IMR-90 (cell line): ENCODE measurements around the gene MYL6. TPM values are rescaled to one million over a fixed set of nuclear protein-coding genes. Genes with fewer than 3 reads are reported as not detected.

ENCODE experiments used
- FOS ChIP-seq: fragments of 150-350 bp; IDR thresholded peaks from 2 replicates; pipeline ENCODE4 v1.6.1; 2016; ENCODE audit warnings: low read depth, low read length
- MXI1 ChIP-seq: IDR thresholded peaks from 2 replicates; pipeline ENCODE4 v1.6.1; 2012; ENCODE audit warnings: low read depth, mild to moderate bottlenecking, low read length, moderate library complexity, borderline replicate concordance
- polyA plus RNA-seq, 3 experiments: library from polyadenylated mRNA; depleted of rRNA; stranded (reverse); fragments of >200 nt; gene quantifications; 2 replicates each; pipeline ENCODE4 v1.2.3, GENCODE V29; 2012; ENCODE audit warnings: low replicate concordance in 1 of 3
- total RNA-seq: library from RNA; depleted of rRNA; stranded (reverse); fragments of >200 nt; gene quantifications from 2 replicates; pipeline ENCODE4 v1.2.3, GENCODE V29; 2012
- TF ChIP-seq, protein P1 (sequence below): fragments of 150-350 bp; IDR thresholded peaks from 2 replicates; pipeline ENCODE4 v1.6.1; 2016; ENCODE audit warnings: low read depth, mild to moderate bottlenecking, low read length, moderate library complexity, borderline replicate concordance

Gene MYL6
- total and polyA plus RNA-seq, 2 of the 4 experiments (the other 2 are of a cell fraction) = 4,816 to 6,979 TPM

- TF ChIP-seq, protein P1, sequence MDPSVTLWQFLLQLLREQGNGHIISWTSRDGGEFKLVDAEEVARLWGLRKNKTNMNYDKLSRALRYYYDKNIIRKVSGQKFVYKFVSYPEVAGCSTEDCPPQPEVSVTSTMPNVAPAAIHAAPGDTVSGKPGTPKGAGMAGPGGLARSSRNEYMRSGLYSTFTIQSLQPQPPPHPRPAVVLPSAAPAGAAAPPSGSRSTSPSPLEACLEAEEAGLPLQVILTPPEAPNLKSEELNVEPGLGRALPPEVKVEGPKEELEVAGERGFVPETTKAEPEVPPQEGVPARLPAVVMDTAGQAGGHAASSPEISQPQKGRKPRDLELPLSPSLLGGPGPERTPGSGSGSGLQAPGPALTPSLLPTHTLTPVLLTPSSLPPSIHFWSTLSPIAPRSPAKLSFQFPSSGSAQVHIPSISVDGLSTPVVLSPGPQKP = no peak
- TF ChIP-seq MXI1 (peak; percentile 81; the same call in 1 of the 2 replicates), FOS (peak; percentile 40; the same call in 1 of the 2 replicates)
These were observed 30.1 kb upstream of the MYL6 start, which contains the start of gene ESYT1 (continued) for GRCh38 chr12:56127888-56128669.
